HG03558 (cell line): ENCODE data around the gene GALR3.

Source experiments
- ATAC-seq: cut with Tn5 transposase; IDR thresholded peaks from one replicate; pipeline ENCODE4 v1.9.1; 2021; ENCODE audit warnings: moderate number of reproducible peaks; ENCODE audit not compliant: unreplicated experiment; ENCODE audit errors: extremely low read depth

GALR3 gene

DNA sequence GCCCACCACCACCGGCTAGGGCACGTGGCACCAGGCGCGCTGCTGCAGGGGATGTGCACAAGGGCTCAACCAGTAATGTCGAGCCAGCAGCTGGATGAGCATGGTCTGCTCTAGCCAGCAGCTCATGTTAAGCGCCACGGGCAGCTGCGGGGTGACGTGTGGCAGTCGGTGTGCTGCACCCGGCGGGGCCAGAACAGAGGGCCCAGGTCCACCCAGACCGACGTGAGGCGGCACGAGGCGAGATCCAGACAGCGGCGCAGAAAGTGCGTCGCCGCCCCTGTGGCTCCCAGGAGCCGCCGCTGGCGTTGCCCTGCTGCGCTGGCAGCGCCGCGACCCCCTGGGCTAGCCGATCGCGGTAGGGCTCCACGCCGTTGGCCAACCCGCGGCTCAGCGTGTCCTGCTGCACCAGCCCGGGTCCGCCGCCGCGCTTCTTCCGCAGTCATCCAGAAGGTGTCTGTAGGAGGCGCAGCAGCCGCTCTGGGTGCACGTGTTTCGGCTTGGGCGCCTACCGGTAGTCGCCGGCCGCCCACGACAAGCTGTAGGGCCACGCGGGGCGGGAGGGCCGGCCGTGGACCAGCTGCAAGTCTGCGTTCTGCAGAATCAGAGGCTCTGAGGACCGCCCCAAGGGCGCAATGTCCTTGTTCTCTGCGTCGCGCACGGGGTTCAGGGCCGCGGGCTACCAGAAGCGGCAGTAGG lies 4.6 kb upstream of the GALR3 start:
- ATAC-seq = no peak

DNA sequence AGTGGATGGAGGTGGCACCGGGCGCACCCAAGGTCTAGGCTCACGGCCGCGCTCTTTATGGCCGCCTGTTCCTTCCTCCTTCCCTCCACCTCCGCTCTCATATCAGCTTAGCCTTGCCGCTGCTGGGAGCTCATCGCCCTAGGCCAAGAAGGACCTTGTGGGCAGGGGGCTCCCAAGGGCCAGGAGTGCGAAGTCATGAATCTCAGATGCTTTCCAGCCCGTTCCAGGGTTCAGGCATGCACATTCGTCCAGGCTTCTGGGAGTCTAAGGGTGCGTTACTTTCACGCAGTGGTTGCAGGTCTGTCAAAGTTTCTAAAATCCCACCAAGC lies 4.1 kb upstream of the GALR3 start:
- ATAC-seq = no peak

DNA sequence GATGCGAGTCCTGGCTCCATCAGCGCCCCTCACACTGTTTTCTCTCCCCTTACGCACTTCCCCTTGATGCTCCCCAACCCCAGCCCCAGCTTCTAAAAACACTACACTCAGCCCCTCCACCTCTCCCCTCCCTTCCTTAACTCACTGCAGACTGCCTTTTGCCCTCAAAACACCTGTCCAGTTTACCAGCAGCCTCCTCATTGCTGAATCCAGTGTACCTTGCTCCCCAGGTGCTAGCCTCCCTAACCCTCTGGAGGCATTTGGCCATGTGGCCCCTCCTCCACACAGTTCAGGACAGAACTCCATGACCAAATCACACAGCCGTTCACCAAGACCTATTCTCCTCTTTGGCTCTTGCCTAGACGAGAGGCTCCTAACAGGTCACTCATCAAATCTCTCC lies 2.8 kb upstream of the GALR3 start:
- no peak for ATAC-seq

DNA sequence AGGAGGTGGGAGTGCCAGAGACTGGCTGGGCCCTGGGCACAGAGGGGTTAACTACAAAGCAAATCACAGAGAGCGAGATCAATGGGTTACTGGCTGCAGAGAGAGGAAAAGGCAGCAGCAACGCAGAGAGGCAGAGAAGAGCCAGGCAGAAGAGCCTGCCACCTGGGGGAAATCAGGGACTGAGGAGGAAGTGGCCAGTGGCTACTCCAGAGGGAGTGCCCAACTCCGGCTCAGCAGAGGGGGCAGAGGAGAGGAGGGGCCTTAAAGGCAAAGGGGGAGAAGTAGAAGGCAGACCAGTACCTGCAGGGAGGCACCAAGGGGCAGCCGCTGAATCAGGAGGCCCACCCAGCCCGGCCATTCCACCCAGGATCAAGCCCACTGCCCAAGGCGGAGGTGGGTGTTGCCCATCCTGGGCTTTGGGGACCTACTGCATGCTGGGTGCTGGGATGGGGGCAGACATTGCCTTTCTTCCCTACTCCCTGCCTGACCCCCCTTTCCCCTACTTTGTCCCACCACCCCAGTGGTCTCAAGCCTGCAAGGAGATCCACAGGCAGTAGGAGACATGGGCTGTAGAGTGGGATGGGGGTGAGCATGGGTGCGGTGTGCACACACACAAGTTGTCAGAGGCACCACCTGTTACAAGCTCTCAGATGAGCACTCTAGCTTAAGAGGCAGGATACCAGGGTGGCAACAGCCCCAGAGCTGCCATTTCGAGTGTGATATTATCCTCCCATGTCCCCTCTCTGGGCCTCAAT lies 926 bp upstream of the GALR3 start:
- ATAC-seq = no peak

DNA sequence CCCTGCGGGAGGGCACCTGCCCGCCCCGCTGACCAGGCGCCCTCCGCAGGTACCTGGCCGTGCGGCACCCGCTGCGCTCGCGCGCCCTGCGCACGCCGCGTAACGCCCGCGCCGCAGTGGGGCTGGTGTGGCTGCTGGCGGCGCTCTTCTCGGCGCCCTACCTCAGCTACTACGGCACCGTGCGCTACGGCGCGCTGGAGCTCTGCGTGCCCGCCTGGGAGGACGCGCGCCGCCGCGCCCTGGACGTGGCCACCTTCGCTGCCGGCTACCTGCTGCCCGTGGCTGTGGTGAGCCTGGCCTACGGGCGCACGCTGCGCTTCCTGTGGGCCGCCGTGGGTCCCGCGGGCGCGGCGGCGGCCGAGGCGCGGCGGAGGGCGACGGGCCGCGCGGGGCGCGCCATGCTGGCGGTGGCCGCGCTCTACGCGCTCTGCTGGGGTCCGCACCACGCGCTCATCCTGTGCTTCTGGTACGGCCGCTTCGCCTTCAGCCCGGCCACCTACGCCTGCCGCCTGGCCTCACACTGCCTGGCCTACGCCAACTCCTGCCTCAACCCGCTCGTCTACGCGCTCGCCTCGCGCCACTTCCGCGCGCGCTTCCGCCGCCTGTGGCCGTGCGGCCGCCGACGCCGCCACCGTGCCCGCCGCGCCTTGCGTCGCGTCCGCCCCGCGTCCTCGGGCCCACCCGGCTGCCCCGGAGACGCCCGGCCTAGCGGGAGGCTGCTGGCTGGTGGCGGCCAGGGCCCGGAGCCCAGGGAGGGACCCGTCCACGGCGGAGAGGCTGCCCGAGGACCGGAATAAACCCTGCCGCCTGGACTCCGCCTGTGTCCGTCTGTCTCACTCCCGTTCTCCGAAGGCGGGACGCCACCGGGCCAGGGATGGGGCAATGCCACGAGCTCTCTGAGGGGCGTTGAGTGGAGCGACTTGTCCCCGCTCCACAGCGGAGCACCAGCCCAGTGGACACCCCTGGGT lies 1.8 kb downstream of the GALR3 start:
- ATAC-seq = no peak

DNA sequence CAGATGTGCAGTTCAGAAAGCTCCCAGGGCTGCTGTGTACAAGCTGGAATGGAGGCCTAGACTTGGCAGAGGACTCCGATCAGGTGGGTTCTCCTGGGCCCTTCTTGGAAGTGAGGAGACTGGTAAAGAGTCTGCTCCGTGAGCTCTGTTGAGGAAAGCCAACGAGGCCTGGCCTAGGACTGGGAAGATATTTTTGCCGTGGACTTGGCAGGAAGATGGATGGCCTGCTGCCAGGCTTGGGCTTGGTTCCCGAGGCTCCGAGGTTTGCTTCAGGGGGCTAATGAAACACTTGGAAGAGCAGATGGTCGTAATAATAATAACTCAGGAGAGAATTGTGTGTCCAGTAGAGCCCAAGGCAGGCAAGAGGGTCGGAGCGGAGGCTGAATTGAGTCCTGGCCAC lies 3.9 kb downstream of the GALR3 start:
- ATAC-seq = no peak

DNA sequence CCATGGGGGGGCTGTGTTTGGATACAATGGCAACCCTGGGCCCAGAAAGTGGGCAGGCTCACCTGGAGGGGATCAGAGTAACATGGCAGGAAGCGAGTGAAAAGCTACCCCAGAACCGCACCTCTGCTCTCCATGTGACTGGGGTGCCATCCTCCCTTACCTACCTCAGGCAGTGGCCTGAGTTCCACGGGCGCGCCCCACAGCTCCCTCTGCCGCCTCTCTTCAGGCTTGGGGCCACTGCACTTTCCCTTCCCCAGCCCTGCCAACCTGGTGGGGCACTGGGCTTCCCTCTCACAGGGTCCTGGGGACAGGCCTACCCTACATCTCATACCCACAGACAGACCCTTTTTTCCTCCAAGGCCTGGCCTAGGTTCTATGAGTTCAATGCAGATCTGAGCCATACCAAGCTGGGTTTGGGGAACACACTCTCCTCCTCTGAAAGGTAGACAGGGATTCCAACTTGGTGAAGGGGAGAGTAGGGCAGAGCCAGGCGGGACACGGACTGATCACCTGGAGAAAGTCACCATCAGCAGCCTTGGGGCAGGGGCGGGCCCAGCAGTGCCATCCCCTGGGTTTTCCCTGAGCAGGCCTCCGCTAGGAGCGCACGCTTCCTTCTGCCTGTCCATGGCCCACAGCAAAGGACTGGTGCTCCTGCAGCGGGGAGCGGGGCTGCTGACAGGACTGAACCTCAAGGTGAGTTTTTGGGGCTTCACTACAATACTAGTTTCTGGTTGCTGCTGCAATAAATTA lies 7.1 kb downstream of the GALR3 start:
- no peak for ATAC-seq

DNA sequence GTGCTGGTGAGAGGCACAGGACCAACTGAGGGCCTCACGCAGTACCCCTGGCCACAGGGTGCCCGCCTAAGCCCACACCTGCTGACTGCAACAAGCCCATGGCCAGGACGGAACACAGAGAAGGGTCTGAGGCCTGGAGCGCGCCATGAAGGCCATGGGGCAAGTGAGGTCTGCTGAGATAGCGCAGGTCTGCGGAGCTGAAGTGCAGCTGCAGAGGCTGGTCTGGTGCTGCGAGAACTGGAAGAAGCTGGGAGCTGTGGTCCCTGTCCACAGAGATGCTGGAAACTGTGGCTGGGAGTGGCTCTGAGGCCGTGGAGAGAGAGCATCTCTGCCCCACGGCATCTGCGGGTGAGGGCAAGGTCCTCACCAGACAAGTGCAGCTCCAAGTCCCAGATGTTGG lies 8.3 kb downstream of the GALR3 start:
- ATAC-seq = no peak

DNA sequence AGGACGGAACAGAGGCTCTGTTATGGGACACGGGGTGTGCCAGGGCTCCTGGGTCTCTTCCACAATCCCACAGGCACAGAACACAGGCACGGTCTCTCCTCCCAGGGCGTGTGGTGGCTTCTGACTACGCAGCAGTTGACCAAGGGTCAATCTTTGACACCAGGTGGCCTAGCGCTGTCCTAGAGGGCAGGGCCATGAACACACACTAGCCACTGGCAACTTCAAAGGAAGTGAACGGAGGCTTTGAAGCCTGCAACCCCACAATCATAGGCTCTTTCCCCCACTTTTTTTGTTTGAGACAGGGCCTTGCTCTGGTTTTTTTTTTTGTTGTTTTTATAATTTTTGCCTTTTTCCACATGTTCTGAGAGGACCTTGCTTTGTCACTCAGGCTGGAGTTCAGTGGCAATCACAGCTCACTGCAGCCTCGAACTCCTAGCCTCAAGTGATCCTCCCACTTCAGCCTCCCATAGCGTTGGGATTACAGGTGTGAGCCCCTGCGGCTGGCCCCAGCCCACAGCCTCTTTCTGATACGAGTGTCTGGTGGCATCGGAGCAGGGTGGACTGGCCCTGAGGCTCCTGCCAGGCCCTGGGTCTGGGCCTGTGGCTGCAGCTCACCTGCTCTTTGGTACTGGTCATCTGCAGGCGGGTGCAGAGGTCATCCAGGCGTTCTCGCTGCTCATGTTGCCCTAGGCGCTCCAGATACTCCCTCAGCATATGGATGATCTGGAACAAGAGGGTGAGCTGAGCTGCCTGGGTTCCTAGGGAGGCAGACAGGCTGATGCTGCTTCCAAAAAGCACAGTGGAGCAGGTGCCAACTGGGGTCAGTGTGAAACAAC lies 9.1 kb downstream of the GALR3 start:
- no peak for ATAC-seq

DNA sequence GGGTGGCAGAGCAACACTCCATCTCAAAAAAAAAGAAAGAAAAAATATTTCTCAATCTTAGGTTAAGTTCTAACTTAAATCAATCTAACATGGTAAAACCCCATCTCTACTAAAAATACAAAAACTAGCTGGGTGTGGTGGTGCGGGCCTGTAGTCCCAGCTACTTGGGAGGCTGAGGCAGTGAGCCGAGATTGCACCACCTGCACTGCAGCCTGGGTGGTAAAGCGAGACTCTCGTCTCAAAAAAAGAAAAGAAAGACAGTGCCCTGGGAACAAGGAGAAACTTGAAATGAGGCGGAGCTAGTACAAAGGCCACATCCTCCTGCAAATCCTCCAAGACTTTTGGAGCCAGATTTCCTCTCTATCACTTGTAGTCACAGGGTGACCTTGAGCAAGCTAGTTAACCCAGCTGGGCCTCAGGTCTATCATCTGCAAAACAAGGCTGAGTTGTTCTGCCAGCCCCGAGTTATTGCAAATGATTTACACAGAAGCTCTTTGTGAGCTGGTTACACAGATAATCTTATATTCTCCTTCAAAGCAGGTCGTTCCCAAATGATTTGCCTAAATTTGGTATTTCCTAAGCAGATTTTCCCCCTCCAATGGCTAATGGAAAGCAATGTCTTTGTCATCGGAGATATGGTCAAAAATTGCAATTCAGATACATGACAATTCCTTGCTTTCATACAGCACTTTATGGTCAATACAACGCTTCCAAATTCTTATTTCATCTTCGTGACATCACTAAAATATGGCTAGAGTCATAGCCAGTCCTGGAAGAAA lies 19.0 kb downstream of the GALR3 start:
- no peak for ATAC-seq

DNA sequence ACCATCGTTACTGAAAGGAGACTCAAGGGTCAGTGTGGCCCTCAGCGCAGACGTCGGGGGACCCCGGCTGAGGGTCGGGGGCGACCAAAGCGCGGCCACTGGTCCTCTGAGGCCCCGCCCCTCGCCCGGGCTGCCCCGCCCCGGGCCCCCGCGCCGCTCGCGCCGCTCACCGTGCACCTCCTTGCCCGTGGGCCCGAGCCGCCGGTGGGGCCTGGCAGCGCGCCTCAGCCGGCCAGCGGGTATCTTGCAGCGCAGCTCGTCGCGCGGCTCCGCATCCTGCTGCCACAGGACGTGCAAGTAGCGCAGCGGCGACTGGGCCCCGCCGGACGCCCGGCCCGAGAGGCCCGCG lies 20.5 kb downstream of the GALR3 start:
- peak; percentile 16 for ATAC-seq

DNA sequence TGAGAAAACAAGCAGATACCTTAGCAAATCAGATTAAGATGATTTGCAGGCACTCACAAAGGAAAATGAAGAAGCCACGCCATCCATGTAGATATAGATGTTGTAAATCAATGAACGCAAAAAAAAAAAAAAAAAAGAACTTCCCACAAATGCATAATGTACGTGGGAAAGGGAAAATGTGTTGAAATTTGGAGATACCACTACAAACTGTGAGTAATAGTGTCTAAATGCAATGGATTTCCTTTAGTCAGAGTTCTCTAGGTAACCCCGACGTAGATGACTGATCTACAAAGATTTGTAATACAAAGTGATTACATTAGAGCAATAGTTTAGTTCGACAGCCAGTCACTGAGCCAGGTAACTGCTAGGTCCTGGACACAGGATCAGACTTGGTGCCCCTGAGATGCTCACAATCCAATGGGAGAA lies 21.7 kb downstream of the GALR3 start:
- no peak for ATAC-seq

DNA sequence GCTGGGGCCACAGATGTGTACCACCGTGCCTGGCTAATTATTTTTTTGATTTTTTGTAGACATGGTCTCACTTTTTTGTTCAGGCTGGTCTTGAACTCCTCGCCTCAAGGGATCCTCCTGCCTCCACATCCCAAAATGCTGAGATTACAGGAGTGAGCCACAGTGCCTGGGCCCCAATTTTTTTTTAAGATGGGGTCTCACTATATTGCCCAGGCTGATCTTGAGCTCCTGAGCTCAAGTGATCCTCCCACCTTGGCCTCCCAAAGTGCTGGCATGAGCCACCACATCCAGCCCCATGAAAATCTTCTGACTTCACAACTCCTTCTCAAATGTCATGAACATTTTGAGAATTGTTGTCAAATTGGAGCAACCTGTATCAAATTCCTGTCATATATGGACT lies 23.3 kb downstream of the GALR3 start:
- ATAC-seq = no peak

DNA sequence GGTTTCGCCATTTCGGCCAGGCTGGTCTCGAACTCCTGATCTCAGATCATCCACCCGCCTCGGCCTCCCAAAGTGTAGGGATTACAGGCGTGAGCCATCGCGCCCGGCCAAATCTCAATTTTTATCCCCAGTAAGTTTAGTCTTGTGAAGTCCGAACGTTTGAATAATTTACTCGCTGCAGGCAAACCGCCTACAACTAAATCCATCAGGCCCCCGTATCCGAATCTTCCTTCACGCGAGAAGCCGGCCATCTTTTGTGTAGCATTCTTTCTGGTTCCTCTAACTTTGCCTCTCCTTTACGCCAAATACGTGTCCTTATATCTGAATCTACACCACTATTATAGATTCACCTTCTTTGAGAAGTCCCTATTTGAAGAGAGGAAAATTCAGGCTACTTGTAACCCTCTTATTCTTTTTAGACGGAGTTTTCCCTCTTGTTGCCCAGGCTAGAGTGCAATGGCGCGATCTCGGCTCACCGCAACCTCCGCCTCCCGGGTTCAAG lies 25.5 kb downstream of the GALR3 start:
- no peak for ATAC-seq

DNA sequence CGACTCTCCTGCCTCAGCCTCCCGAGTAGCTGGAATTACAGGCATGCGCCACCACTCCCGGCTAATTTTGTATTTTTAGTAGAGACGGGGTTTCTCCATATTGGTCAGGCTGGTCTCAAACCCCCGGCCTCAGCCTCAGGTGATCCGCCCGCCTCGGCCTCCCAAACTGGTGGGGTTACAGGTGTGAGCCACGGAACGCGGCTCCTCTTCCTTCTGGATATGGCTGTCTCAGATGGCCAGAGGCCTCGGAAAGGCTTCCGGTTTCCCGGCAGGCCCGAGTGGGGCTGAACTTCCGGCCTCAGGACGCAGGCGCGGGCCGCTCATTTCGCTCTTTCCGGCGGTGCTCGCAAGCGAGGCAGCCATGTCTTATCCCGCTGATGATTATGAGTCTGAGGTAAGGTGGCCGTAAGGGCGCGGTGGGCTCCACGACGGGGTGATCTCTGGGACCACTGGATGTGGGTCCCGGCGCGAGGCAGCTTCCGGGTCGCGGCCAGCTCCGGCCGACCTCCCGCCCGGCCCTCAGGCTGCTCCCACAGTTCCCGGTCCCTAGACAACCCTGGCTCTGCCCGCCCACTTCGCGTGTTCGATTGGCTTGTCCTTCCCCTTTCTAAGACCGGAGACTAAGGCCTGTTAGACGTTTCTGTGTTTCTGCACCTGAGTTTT lies 26.0 kb downstream of the GALR3 start, which contains the start of gene EIF3L:
TSS of gene EIF3L (plus strand) at position 331 of the 663 bp plus-strand sequence. CDS start at position 362, 31 bp downstream.
- no peak for ATAC-seq

DNA sequence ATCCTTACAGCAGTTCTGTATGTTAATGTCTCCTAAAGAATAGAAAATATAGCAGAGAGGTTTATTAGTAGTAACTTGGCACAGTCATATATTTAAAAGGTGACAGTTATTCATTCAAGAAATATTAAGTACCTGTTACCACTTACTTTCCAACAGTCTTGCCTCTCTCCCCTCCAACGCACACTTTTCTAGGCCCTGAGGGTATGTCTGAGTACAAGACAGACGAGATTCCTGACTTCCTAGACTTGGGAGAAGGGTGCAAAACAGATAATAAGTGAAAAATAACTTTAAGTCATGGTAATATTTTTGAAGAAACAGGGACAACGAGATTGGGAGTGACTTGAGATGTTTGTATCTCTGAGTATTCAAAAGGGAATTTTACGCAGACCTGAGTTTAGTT lies 27.6 kb downstream of the GALR3 start:
- ATAC-seq = no peak

DNA sequence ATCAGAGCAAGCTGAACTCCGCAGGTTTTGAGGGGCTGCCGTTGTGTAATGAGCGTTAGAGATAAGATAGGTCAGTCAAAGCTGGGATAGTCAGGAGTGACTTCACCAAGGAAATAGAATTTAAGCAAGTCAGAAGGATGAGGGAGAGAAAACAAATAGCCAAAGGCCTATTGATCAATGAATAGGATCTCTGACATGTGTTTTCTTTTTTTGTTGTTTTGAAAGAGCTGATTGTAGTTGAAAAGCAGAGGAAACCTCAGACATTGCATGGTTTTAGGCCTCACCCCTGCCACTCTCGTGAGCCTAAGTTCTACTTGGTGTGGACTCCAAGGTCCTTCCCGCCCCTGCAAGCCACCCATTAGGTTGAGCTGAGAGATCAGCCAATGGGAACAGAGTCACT lies 29.2 kb downstream of the GALR3 start:
- ATAC-seq = no peak

DNA sequence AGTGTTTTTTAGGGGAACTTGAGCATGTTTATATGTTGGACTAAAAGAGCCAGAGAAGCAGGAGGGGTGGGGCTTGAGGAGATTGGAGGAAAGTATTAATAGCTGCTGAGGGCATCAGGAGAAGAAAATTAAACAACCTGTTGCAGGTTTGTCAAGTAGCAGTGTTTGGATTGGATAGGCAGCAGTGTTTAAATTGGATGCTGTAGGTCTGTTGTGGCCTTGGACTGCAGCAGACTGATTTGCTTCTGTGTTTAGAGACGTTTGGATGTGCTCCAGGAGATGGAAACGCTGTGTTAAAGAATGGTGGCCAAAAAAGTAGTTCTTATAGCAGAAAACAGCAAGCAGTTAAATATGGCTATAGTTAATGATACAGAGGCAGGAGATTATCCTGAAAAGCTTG lies 31.8 kb downstream of the GALR3 start:
- no peak for ATAC-seq
